Dermis microvascular lymphatic vessel endothelial cell (primary cell): ENCODE results near the gene SHISAL1. TPM values are rescaled to one million over a fixed set of nuclear protein-coding genes. Genes with fewer than 3 reads are reported as not detected.
"Not testable (repeated sequence)": the region's sequence is repeated elsewhere in the genome, so short reads cannot be mapped to it uniquely, and the experiment has no call there.

ENCODE experiments used
- DNase-seq, 2 donors: peaks; one replicate each; pipeline versions ENCODE4 v3.0.0 to v3.0.0-alpha.2; 2010; ENCODE audit warnings: low read depth in 2 of 2
- total RNA-seq: library from RNA; depleted of rRNA; stranded (reverse); fragments of >200 nt; gene quantifications from 2 replicates; pipeline ENCODE4 v1.2.1, GENCODE V29; 2014

Gene SHISAL1
- total RNA-seq, 1 donor from 2014 or later: under 0.01 TPM

- DNase-seq: no peak
These were observed 15.6 kb upstream of the SHISAL1 start for GRCh38 chr22:44328326-44328725.

- no peak for DNase-seq
These were observed 13.7 kb upstream of the SHISAL1 start for GRCh38 chr22:44326491-44326885.

GRCh38 chr22:44325718-44326490, 13.2 kb upstream of the SHISAL1 start:
- peak; percentile 35 to 42 for DNase-seq

- not testable (repeated sequence) for DNase-seq
These were observed 10.5 kb upstream of the SHISAL1 start for GRCh38 chr22:44323140-44323790.

- no peak for DNase-seq
These were observed 6.9 kb upstream of the SHISAL1 start for GRCh38 chr22:44319685-44320084.

GRCh38 chr22:44318751-44319150, 6.0 kb upstream of the SHISAL1 start:
- DNase-seq: no peak

GRCh38 chr22:44317886-44318637, 5.3 kb upstream of the SHISAL1 start:
- no peak for DNase-seq

- no peak for DNase-seq
These were observed 4.3 kb upstream of the SHISAL1 start for GRCh38 chr22:44317123-44317444.

GRCh38 chr22:44316393-44317122, 3.8 kb upstream of the SHISAL1 start:
- DNase-seq: no peak

- no peak for DNase-seq
These were observed 1.8 kb upstream of the SHISAL1 start for GRCh38 chr22:44314425-44315067.

GRCh38 chr22:44313385-44314006, 745 bp upstream of the SHISAL1 start:
- no peak for DNase-seq

GRCh38 chr22:44311855-44312170, 938 bp downstream of the SHISAL1 start:
- peak in 1 of 2 donors; percentile 75 for DNase-seq

GRCh38 chr22:44311104-44311854, 1.5 kb downstream of the SHISAL1 start:
- DNase-seq: no peak

- no peak for DNase-seq
These were observed 3.1 kb downstream of the SHISAL1 start for GRCh38 chr22:44309647-44310046.

GRCh38 chr22:44309137-44309536, 3.6 kb downstream of the SHISAL1 start:
- peak; percentile 30 to 82 for DNase-seq

- no peak for DNase-seq
These were observed 5.1 kb downstream of the SHISAL1 start for GRCh38 chr22:44307509-44308169.

- DNase-seq: no peak
These were observed 6.9 kb downstream of the SHISAL1 start for GRCh38 chr22:44305888-44306287.

GRCh38 chr22:44305455-44305854, 7.3 kb downstream of the SHISAL1 start:
- no peak for DNase-seq

- DNase-seq: no peak
These were observed 7.8 kb downstream of the SHISAL1 start for GRCh38 chr22:44304911-44305310.

- DNase-seq: no peak
These were observed 8.4 kb downstream of the SHISAL1 start for GRCh38 chr22:44304354-44304753.
